SK-N-MC (cell line): ENCODE results near the gene THADA.

Experiments used
- DNase-seq: peaks from one replicate; pipeline ENCODE4 v3.0.0-alpha.2; 2011; ENCODE audit warnings: low read depth, low spot score
- H3K27ac ChIP-seq: fragments of 200-600 bp; sonication (generic); 2 replicates; pipeline ENCODE4 v1.5.1; 2016; ENCODE audit warnings: mixed run types
- H3K36me3 ChIP-seq: fragments of 200-600 bp; sonication (generic); 2 replicates; pipeline ENCODE4 v1.6.1; 2017; ENCODE audit warnings: antibody characterized with exemption, low read length, mixed read lengths; ENCODE audit not compliant: insufficient read depth
- H3K4me3 ChIP-seq: fragments of 200-600 bp; sonication (generic); 2 replicates; pipeline ENCODE4 v1.5.1; 2016
- H3K9ac ChIP-seq: fragments of 200-600 bp; sonication (generic); 2 replicates; pipeline ENCODE4 v1.8.0; 2017; ENCODE audit warnings: mixed run types, mixed read lengths; ENCODE audit not compliant: insufficient read length
- H3K9me3 ChIP-seq: fragments of 200-600 bp; sonication (generic); 2 replicates; pipeline ENCODE4 v1.6.1; 2017; ENCODE audit warnings: low read depth, mild to moderate bottlenecking, antibody characterized with exemption, low read length, moderate library complexity, mixed read lengths
- EZH2 ChIP-seq: fragments of 200-600 bp; sonication (generic); IDR thresholded peaks from one replicate; pipeline ENCODE4 v1.6.1; 2017; ENCODE audit warnings: antibody characterized with exemption
- FOXP2 ChIP-seq: optimal IDR thresholded peaks from 2 replicates; pipeline ENCODE3; 2011; ENCODE audit warnings: mild to moderate bottlenecking, moderate library complexity; ENCODE audit not compliant: insufficient read depth; ENCODE audit errors: extremely low read length, control extremely low read depth
- POLR2AphosphoS5 ChIP-seq: IDR thresholded peaks from 2 replicates; pipeline ENCODE4 v1.6.1; 2012; ENCODE audit warnings: mild to moderate bottlenecking, low read depth, low read length, borderline replicate concordance

Gene THADA

GRCh38 chr2:43201016-43201415 is 394.8 kb downstream of the THADA start:
- no peak overlapping the region for H3K27ac ChIP-seq
- H3K9me3 ChIP-seq: no peaks in the 10 kb centered on the region
- H3K4me3 ChIP-seq: no peak overlapping the region
- H3K9ac ChIP-seq: no peak overlapping the region
- DNase-seq: no peak
- TF ChIP-seq FOXP2: no peak
- no peak for TF ChIP-seq EZH2
- no peak for TF ChIP-seq POLR2AphosphoS5
- H3K36me3 ChIP-seq: no peaks in the 10 kb centered on the region

- no peak for TF ChIP-seq EZH2
- no peak for TF ChIP-seq POLR2AphosphoS5
- no peak for TF ChIP-seq FOXP2
- Histone ChIP-seq H3K9ac (no peak overlapping the region), H3K27ac (no peak overlapping the region), H3K9me3 (no peaks in the 10 kb centered on the region), H3K4me3 (no peak overlapping the region), H3K36me3 (no peaks in the 10 kb centered on the region)
- DNase-seq: no peak
Observed at GRCh38 chr2:43199492-43200488, 396.0 kb downstream of the THADA start.

GRCh38 chr2:43198263-43198662 is 397.6 kb downstream of the THADA start:
- Histone ChIP-seq H3K36me3 (no peaks in the 10 kb centered on the region), H3K9me3 (no peaks in the 10 kb centered on the region), H3K27ac (no peak overlapping the region), H3K4me3 (no peak overlapping the region), H3K9ac (no peak overlapping the region)
- TF ChIP-seq FOXP2 (no peak), POLR2AphosphoS5 (no peak), EZH2 (no peak)
- DNase-seq: no peak

- TF ChIP-seq EZH2 (no peak), FOXP2 (no peak), POLR2AphosphoS5 (no peak)
- DNase-seq: no peak
- Histone ChIP-seq H3K36me3 (no peaks in the 10 kb centered on the region), H3K4me3 (no peak overlapping the region), H3K9me3 (no peaks in the 10 kb centered on the region), H3K27ac (no peak overlapping the region), H3K9ac (no peak overlapping the region)
Observed at GRCh38 chr2:43197588-43197896, 398.3 kb downstream of the THADA start.

- Histone ChIP-seq H3K9ac (no peak overlapping the region), H3K4me3 (no peak overlapping the region), H3K27ac (no peak overlapping the region), H3K36me3 (no peaks in the 10 kb centered on the region), H3K9me3 (no peaks in the 10 kb centered on the region)
- TF ChIP-seq POLR2AphosphoS5 (no peak), EZH2 (no peak), FOXP2 (no peak)
- no peak for DNase-seq
Observed at GRCh38 chr2:43196768-43197587, 398.9 kb downstream of the THADA start.

- DNase-seq: no peak
- Histone ChIP-seq H3K4me3 (no peak overlapping the region), H3K36me3 (no peaks in the 10 kb centered on the region), H3K27ac (no peak overlapping the region), H3K9me3 (no peaks in the 10 kb centered on the region), H3K9ac (no peak overlapping the region)
- TF ChIP-seq POLR2AphosphoS5 (no peak), FOXP2 (no peak), EZH2 (no peak)
Observed at GRCh38 chr2:43194121-43194869, 401.5 kb downstream of the THADA start.

GRCh38 chr2:43193652-43194120 is 402.2 kb downstream of the THADA start:
- Histone ChIP-seq H3K4me3 (no peak overlapping the region), H3K9me3 (no peaks in the 10 kb centered on the region), H3K36me3 (no peaks in the 10 kb centered on the region), H3K27ac (no peak overlapping the region), H3K9ac (no peak overlapping the region)
- no peak for DNase-seq
- TF ChIP-seq FOXP2 (no peak), EZH2 (no peak), POLR2AphosphoS5 (no peak)
